Measurements from ENCODE around the gene TNF.

TNF gene

DNA sequence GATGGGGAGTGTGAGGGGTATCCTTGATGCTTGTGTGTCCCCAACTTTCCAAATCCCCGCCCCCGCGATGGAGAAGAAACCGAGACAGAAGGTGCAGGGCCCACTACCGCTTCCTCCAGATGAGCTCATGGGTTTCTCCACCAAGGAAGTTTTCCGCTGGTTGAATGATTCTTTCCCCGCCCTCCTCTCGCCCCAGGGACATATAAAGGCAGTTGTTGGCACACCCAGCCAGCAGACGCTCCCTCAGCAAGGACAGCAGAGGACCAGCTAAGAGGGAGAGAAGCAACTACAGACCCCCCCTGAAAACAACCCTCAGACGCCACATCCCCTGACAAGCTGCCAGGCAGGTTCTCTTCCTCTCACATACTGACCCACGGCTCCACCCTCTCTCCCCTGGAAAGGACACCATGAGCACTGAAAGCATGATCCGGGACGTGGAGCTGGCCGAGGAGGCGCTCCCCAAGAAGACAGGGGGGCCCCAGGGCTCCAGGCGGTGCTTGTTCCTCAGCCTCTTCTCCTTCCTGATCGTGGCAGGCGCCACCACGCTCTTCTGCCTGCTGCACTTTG lies at the start of gene TNF:
TSS of gene TNF (plus strand) at position 231 of the 567 bp plus-strand sequence. CDS start at position 408, 177 bp downstream.
- DNase-seq: peak; percentile 76

DNA sequence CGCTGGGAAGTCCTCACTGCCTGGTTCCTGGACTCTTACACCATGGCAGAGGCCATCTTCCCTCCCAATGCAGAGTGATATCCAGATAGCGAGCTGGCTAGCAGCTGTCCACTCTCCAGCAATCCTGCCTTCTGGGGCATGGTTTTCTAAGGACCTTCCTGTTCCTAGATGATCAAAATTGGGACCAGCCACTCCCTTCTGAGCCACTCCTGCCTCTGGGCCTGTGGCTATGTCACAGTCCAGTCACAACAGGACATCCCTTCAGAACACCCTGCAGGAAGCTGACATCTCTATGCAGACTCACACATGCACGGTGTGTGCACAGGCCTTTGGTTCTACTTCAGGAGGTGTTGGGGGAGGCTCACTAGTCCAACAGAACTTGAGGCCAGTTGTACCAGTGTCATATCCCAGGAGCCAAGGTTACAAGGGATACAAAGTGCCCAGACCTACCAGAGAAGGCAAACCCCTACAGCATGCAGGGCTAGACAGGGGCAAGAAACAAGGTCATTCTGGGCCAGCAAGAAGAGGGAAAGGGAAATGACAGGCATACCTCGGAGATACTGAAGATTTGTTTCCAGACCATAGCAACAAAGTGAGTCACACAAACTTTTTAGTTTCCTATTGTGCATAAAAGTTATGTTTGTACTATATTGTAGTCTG lies 49.3 kb upstream of the TNF start:
- no peak for DNase-seq

DNA sequence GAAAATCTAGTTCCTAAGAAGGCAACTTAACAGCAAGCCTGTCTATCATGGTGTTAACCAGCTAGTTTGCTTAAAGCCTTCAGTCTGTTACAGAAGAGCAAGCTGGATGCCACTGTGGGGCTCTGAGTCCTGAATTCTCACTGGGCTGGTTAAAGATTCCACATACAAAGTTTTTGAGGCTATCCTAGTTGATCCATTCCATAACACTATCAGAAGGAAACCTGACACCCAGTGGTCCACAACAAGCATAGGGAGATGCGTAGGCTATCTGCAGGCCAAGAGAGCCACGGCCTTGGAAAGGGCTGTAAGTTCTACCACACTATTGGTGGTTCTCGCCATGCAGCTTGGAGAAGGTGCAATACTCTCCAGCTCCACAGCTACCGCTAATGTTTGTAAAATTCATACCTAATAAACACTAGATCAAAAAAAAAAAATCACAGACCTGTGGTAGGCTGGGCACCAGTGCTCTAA lies 47.0 kb upstream of the TNF start:
- no peak for DNase-seq

DNA sequence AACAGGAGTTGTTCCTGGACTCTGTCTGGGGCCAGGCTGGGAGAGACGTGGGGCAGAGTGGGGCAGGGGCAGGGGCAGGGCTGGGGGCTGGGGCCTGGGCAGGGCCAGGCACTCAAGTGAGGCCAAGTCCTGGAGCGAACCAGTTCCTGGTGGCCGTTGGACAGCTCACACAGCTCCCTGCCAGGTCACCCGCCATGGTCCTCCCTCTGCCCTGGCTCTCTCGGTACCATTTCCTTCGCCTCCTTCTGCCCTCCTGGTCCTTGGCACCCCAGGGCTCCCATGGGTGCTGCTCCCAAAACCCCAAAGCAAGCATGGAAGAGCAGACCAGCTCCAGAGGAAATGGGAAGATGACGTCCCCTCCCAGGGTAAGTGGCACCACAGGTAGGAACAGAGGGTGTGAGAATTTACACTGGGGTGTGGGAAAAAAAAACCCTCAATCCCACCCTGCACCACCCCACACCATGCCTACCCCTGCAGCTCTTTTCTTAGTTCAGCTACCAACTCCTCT lies 46.5 kb upstream of the TNF start, which contains the start of gene MCCD1:
TSS of gene MCCD1 (plus strand) at position 142 of the 508 bp plus-strand sequence. CDS start at position 195, 53 bp downstream.
- no peak for DNase-seq

DNA sequence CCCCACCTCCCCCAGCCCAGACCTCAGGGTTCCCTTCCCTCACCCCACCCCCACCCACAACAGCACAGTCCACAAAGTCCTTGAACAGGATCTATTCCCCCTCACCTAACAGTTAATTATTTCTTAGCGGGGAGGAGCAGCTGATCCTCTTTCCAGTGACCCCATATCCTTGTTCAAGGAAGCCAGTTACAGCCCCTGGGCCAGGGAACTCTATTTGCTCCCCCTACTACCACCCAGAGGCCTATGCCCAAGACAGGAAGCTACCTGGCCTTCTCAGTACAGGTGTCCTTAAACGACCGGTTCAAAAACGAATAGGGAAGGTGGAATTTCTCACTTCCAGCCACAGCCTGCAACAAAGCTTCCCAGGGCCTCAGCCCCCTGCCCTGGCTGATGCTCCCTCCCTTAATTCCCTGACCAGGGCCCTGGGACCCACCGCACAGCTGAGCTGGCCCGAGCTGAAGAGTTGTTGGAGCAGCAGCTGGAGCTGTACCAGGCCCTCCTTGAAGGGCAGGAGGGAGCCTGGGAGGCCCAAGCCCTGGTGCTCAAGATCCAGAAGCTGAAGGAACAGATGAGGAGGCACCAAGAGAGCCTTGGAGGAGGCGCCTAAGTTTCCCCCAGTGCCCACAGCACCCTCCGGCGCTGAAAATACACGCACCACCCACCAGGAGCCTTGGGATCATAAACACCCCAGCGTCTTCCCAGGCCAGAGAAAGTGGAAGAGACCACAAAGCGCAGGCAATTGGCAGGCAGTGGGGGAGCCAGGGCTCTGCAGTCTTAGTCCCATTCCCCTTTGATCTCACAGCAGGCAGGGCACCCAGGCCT lies 45.8 kb upstream of the TNF start:
- no peak for DNase-seq

DNA sequence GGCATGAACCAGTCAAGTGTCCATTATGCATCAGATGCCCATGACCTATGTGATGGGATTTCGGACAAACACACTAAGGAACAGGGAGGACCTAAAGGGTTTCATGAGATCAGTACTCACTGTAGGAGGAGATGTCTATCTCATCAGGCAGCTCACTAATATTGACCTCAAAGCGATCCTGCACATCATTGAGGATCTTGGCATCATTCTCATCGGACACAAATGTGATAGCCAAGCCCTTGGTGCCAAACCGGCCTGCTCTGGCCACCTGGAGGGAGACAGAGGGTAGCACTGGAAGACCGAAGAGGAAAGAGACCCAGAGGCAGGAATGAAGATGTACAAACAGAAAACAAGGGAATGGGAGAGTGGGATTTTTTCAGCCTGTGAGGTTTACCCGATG lies 44.7 kb upstream of the TNF start:
- no peak for DNase-seq

DNA sequence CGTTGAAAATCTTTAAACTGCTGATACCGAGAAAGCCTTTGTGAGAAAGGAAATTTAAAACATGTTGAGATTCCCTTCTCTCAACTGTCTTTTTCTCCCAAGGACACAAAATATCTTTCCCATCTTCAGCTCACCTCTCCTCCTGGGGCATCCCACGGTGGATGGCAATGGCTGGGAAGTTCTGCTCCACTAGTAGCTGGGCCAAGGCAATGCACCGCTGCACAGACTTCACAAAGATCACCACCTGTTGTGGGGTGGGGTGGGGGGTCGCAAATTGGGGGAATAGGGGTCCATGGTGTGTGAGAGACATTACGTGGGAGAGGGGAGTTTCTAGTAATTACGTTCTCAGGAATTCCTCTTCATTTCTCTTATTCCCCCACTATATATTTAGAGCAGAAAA lies 44.2 kb upstream of the TNF start:
- no peak for DNase-seq

DNA sequence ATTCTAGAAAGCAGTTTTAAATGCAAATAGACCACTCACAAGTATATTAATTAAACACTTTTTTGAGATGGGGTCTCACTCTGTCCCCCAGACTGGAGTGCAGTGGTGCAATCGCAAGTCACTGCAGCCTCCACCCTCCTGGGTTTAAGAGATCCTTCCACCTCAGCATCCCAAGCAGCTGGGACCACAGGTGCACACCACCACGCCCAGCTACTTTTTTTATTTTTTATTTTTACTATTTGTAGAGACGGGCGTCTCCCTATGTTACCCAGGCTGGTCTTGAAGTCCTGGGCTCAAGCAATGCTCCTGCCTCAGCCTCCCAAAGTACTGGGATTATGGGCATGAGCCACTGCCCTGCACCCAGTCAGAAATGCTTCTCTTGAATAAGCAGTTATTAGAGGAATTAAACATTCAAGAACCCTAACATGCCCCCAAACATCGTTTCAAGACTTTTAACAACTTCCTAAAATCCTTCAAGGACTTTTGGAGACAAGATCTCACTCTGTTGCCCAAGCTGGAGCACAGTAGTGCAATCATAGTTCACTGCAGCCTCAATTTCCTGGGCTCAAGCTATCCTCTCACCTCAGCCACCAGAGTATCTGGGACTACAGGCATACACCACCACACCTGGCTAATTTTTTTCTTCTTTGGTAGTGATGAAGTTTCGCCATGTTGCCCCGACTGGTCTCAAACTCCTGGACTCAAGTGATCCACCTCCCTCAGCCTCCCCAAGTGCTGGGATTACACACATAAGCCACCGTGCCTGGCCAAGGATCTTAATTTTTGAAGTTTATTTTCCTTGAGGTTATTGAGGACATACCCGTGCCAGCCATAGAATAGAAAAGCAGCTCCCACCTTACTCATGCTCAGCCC lies 43.4 kb upstream of the TNF start:
- no peak for DNase-seq

DNA sequence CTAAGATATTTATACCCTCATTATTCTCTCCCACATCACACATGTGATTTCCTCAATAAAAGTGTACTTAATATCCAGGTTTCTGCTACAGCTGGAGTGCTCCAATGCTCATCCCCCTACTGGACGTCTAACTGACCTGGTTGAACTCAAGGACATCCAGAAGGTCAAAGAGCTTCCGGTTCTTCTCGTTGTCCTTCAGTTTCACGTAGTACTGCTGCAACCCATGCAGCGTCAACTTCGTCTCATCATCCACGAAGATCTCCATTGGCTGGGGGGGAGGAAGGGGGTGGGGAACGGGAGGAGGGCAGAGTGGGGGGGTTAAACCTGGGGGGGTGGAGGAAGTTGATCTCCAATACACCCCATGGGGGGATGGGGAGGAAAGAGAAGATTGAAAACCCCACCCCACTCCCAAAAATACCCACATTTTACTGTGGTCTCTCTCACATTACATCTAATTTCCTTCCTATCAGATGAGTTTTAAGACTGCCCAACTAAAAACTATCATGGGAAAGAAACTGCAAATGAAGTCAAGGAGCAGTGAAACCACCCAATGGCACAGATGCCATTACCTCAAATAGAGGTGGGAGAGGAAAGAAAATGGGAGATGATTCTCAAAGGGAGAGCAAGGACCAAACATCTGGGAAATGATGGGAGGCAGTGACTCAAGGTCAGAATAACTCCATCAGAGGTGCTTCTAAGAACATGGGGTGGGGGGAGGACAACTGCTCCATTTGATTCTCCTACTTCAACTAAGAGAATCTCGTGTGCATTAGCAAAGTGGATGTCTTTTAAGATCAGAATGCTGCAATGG lies 42.5 kb upstream of the TNF start:
- DNase-seq: no peak

DNA sequence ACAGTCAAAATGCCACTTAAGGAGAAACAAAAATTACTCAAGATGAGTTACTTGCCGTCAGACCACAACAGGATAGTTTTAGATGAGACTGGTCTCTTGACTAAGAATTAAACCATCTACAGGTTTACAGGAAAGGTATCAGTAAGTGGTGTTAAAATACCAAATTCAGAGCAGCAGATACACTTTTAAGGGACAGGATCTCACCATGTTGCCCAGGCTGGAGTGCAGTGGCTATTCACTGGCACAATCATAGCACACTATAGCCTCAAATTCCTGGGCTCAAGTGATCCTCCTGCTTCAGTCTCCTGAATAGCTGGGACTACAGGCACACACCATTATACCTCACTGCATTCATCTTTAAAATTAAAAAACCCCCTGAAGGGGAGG lies 41.9 kb upstream of the TNF start:
- DNase-seq: no peak

DNA sequence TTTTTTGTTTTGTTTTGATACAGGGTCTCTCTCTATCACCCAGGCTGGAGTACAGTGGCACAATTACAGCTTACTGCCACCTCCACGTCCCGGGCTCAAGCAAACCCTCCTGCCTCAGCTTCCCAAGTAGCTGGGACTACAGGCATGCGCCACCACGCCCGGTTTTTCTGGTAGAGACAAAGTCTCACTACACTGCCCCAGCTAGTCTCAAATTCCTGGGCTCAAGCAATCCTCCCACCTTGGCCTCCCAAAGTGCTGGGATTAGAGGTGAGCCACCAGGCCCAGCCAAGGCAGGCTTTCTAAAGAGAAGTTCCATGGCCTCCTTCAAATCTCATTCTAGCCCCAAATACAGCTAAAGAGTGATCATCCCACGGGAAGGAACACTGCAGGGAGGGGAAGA lies 41.4 kb upstream of the TNF start:
- no peak for DNase-seq

DNA sequence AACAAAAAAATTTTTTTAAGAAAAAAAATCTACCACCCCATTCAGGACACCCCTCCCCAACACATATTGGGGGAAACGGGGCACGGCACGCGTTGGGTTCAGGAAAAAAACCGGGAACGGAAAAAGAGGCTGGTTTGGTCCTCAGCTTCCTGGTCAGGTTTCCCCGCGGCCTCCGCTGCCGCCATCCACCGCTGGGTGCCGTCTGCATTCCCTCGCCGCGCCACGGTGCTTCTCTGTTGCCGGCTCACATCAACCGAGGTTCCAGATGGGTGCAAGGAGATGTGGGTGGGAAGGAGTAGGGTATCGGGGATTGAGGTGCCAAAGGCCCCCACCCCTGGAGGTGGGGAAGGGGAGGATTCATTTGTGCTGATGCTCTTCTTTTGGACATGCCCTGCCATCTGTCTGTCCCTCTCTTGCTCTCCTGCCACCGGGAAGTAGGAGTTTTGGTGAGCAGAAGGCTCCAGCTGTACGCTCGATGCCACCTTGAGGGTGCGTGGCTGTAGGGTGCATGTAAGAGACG lies 40.8 kb upstream of the TNF start:
- no peak for DNase-seq

DNA sequence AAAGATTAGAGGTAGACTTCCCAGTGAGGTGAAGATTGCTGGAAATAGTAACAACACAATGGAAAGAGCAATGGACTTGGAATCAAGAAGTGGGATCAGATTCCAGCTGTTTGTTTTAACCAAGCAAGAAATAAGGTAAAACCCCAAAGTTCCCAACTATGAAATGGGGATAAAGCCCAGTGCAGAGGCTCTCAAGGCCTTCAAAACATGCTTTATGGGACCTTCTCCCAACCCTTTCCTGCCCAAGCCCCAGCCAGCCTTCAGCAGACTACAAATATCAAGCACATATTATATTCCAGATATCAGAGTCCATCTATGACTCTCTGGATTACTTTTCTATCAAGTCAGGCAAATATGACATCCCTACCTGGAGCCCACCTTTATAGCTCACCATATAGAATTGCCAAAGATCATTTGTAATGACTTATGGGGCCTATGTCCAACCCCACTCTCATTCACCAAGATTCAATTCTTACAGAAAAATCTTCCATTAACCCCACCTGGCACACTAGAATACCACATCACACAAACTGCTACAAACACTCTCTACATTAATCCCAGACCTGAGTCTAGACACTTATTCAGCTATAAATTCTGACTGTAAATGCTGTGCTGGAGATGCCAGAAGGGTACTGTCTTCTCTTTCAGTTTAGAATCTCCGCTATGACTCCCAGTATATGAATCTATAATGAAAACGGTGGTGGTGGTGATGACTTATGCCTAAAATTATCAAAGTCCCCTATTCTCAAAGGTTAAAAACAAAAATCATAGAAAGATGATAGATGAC lies 39.6 kb upstream of the TNF start:
- no peak for DNase-seq

DNA sequence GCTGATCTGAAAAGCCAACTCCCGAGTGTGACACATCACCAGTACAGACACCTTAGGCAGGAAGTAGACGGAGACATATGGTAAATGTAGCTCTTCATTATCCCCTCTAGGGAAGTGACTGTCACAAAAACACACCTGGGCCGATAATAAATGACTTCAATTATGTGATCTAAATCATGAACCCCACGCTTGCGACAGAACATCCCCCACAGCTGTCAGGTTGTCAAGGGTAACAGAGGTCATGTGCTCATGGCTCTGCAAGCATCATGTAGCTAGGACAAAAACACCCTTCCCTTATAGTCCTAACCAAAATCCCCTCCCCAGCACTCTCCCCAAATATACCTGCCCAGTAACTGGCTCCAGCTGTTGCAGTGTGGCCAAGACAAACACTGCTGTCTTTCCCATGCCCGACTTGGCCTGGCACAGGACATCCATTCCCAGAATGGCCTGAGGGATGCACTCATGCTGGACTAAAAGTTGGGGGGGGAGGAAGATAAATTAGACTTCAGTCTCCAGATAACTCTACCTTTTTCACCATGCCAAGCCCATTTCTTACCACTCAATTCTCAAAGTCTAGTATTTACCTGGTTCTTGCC lies 36.5 kb upstream of the TNF start:
- DNase-seq: no peak

DNA sequence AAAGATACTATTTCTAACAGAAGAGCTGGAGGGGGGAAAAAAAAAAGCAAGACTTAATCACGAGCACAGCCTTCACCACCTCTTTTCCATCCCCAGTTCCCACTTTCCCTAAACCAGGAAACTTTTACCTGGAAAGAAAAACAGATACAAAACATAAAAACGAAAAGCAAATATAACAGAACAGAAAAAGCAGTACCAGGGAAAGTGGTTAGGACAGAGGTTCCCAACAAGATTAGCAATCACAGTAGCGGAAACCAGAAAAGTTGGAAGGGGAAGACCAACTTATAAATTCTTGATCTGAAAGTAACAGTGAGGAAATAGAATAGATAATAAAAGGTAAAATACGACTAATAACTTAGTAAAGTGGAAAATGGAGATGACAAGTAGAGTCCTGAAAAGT lies 34.7 kb upstream of the TNF start:
- DNase-seq: no peak

DNA sequence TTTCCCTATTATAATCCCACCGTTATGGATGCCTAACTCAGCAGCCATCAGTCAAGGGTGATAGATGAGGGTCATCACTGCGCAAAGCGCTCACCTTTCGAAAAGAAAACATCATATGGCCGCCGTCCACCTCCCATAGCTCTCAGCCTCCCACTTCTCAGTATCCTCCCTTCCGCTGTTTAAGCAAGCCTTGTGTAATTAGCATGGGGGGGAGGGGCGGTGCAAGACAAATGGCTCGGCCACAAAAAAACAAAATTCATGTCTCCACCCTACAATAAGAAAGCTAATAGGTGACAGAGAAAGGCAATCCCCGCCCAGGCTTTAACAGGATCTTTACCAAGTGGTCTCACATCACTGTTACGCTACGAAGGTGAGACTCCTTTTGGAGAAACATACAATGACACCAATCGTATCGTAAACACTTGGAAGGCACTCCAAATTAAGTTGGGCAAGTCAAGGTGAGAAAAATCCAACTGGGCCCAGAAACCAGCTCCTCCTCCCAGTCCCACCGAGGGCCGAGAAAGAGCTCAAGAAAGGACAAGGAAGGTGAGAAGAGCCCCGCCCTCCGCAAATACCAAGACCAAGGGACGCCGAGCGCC lies 34.2 kb upstream of the TNF start:
- DNase-seq: peak; percentile 71

DNA sequence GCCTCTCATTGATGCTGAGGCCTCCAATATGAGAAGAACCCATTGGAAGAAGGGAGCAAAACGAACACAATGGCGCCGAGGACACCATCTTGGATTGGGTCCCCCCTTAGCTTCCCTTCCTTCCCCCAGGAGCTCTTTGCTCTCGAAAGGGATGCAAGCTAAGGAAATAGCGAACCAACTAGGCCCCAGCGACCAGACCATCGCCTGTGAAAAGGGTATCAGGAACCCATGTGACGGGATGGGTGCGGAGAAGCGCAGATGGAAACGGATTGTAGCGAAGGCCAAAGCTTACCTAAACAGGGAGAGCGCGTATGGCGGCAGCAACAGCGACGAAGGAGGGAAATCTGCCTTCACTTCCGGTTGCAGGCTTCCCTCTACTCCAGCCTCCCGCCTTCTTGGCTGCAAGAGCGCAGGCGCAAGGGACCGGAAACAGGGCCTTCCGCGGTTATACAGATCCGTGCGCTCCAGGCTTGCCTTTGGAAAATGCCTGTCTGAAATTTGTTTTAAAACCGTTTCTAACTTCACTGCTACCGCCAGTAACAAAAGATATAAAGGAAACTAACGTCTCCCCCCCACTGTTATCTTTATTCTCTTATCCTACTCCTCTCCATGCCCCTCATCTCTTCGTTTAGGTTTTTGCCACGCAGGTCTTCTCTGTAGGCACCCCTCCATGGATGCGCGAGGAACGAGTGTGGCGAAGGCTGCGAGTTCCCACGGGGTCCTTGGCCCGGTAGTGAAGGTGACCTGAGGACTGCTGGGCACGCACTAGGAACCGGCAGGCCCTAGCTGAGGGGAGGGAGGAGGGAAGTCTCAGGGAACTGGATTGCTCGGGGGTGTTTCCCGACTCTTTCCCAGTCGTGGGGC lies 33.5 kb upstream of the TNF start, which contains the start of gene DDX39B:
TSS of gene DDX39B (minus strand) at position 346 of the 864 bp plus-strand sequence. CDS start 1,471 bp downstream, outside the sequence.
- DNase-seq: peak; percentile 95

DNA sequence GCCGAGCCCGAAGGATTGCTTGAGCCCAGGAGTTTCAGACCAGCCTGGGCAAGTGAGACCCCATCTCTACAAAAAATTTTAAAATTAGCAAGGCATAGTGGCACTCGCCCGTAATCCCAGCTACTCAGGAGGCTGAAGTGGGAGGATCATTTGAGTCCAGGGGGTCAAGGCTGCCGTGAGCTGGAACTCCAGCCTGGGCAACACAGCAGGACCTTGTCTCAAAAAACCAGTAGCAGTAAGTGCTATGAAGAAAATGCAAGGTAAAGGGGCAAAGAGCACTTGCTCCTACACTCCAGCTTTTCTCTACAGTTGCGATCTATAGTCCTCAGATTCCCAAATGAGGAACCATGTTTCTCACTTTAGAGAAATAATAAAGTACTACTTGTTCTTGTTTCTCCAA lies 31.7 kb upstream of the TNF start:
- no peak for DNase-seq

DNA sequence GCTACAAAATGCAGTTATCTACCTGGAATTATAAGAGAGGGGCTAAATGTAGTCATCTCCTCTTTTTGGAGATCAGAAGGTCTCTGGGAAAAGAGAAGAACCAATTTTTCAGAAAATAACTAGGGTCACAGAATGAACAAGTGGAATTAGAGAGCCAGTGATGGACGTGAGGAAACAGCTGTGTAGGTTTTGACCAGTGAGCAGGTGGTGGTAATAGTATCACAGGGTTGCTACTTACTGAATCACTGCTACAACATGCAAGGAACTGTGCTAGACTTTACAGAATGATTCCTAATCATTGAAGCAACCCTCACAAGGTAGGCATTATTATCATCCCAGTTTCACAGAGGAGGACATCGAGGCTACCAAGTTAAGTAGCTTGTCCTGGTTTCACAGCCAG lies 30.7 kb upstream of the TNF start:
- DNase-seq: no peak
